HG02678 (cell line): Measurements from ENCODE around the gene NDUFA13.
A peak's percentile ranks its signal among the peaks of the same experiment; 100 is the strongest.

Source experiments
- ATAC-seq: cut with Tn5 transposase; IDR thresholded peaks from one replicate; pipeline ENCODE4 v1.9.1; 2021; ENCODE audit warnings: mild to moderate bottlenecking, moderate library complexity; ENCODE audit not compliant: unreplicated experiment

The NDUFA13 gene

GRCh38 chr19:19531951-19532805 is 16.2 kb downstream of the NDUFA13 start:
- peak; percentile 47 for ATAC-seq

- ATAC-seq: no peak
These were observed 17.0 kb downstream of the NDUFA13 start for GRCh38 chr19:19532806-19533701.

- ATAC-seq: no peak
These were observed 17.8 kb downstream of the NDUFA13 start for GRCh38 chr19:19533841-19534240.

GRCh38 chr19:19534556-19535265 is 18.7 kb downstream of the NDUFA13 start:
- ATAC-seq: no peak

- ATAC-seq: no peak
These were observed 19.5 kb downstream of the NDUFA13 start for GRCh38 chr19:19535311-19536191.

- no peak for ATAC-seq
These were observed 21.3 kb downstream of the NDUFA13 start for GRCh38 chr19:19537075-19538048.

GRCh38 chr19:19538061-19538784 is 22.2 kb downstream of the NDUFA13 start, which contains the start of gene CILP2:
Gene CILP2, plus strand, starts transcription at chr19:19538265. Its CDS starts 85 bp downstream, at chr19:19538350.
- no peak for ATAC-seq

- no peak for ATAC-seq
These were observed 22.8 kb downstream of the NDUFA13 start for GRCh38 chr19:19538785-19539166.

- ATAC-seq: no peak
These were observed 23.7 kb downstream of the NDUFA13 start for GRCh38 chr19:19539698-19540063.

GRCh38 chr19:19540064-19540714 is 24.2 kb downstream of the NDUFA13 start:
- ATAC-seq: no peak

GRCh38 chr19:19540715-19541515 is 24.9 kb downstream of the NDUFA13 start:
- no peak for ATAC-seq

GRCh38 chr19:19541616-19542015 is 25.6 kb downstream of the NDUFA13 start:
- ATAC-seq: no peak

GRCh38 chr19:19542507-19542906 is 26.5 kb downstream of the NDUFA13 start:
- ATAC-seq: no peak

GRCh38 chr19:19543101-19543500 is 27.1 kb downstream of the NDUFA13 start:
- no peak for ATAC-seq

GRCh38 chr19:19543640-19544039 is 27.6 kb downstream of the NDUFA13 start:
- no peak for ATAC-seq

- no peak for ATAC-seq
These were observed 28.4 kb downstream of the NDUFA13 start for GRCh38 chr19:19544257-19544953.
